Uterus (tissue), 4 donors: ENCODE measurements around the gene SHROOM2. TPM values are rescaled to one million over a fixed set of nuclear protein-coding genes. Genes with fewer than 3 reads are reported as not detected.

ENCODE experiments used
- DNase-seq, 2 donors: peaks; one replicate each; pipeline ENCODE4 v3.0.0-alpha.2; 2019 to 2020
- H3K27ac ChIP-seq, 2 donors: fragments of 200-600 bp; sonication (generic); 1 replicate in 1 of 2; 2 replicates in 1 of 2; pipeline ENCODE4 v1.5.1; 2016 to 2018
- H3K27me3 ChIP-seq, 2 donors: fragments of 200-600 bp; sonication (generic); one replicate each; pipeline ENCODE4 v1.5.1; 2018 to 2019; ENCODE audit warnings: control low read depth in 1 of 2
- H3K36me3 ChIP-seq, 2 donors: fragments of 200-600 bp; sonication (generic); one replicate each; pipeline ENCODE4 v1.5.1; 2019; ENCODE audit warnings: control low read depth in 1 of 2
- H3K4me1 ChIP-seq, 2 donors: fragments of 200-600 bp; sonication (generic); one replicate each; pipeline ENCODE4 v1.5.1; 2018 to 2019; ENCODE audit warnings: control low read depth in 1 of 2
- H3K4me3 ChIP-seq, 2 donors: fragments of 200-600 bp; sonication (generic); 1 replicate in 1 of 2; 2 replicates in 1 of 2; pipeline ENCODE4 v1.5.1; 2018 to 2019; ENCODE audit warnings: mild to moderate bottlenecking in 1 of 2
- H3K9me3 ChIP-seq, 2 donors: fragments of 200-600 bp; sonication (generic); one replicate each; pipeline ENCODE4 v1.5.1; 2019; ENCODE audit warnings: control low read depth in 1 of 2
- POLR2A ChIP-seq, 2 donors: fragments of 450-650 bp; IDR thresholded peaks; one replicate each; pipeline ENCODE4 v1.6.1; 2016; ENCODE audit warnings: antibody characterized with exemption in 2 of 2, mild to moderate bottlenecking in 1 of 2, moderate library complexity in 1 of 2
- intact Hi-C: fragments of 100-400 bp; cut with DNase I; formaldehyde crosslinking; loops from one replicate; pipeline ENCODE4 v1.15.1; 2023; ENCODE audit warnings: low total_unique reads
- total RNA-seq, 4 donors: library from RNA; depleted of rRNA in 3 of 4; stranded (reverse); fragments of >200 nt in 3 of 4; gene quantifications; one replicate each; pipeline versions ENCODE4 v1.1.0 to v1.2.4, GENCODE V29; 2014 to 2023
- TF ChIP-seq, protein P1 (sequence below), 4 experiments: fragments of 200-600 bp in 2 of 4; fragments of 450-650 bp in 2 of 4; sonication (generic) in 2 of 4; IDR thresholded peaks; one replicate each; pipeline ENCODE4 v1.5.1; 2016 to 2019; ENCODE audit warnings: antibody characterized with exemption in 4 of 4, mild to moderate bottlenecking in 2 of 4, moderate library complexity in 1 of 4
- donor health status: DM: yes; HTN: yes; CAD: no.

Gene SHROOM2
- total RNA-seq, 4 donors from 2014 or later = 3.5 to 8.7 (median 4.8) TPM

DNA sequence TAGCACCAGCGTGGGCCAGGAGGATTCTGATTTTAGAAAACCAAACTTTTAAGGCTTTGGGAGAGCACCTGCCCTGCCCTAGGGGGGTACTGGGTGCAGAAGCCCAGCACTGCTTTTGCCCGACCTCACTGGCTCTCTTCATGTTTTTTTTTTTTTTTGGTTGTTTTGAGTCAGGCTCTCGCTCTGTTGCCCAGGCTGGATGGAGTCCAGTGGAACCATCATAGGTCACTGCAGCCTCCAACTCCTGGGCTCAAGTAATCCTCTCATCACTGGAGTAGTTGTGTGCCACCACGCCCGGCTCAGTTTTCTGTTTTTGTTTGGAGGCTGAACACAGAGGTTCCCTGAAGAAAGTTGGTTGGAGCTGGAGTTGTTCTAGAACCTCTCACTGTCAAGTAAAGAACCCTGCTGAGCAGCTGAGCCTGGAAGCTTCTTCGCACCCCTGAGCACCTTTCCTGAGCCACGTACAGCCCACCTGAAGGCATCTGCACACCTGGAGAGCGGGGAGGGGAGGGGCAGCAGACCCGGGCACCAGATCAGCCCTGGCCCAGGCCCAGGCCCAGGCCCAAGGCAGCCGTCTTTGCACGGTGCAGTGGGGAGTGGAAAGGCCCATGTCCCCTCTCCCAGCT, 49.5 kb downstream of the SHROOM2 start:
- TF ChIP-seq POLR2A (IDR thresholded peaks at IDR 0.05) = no peak
- TF ChIP-seq, protein P1, sequence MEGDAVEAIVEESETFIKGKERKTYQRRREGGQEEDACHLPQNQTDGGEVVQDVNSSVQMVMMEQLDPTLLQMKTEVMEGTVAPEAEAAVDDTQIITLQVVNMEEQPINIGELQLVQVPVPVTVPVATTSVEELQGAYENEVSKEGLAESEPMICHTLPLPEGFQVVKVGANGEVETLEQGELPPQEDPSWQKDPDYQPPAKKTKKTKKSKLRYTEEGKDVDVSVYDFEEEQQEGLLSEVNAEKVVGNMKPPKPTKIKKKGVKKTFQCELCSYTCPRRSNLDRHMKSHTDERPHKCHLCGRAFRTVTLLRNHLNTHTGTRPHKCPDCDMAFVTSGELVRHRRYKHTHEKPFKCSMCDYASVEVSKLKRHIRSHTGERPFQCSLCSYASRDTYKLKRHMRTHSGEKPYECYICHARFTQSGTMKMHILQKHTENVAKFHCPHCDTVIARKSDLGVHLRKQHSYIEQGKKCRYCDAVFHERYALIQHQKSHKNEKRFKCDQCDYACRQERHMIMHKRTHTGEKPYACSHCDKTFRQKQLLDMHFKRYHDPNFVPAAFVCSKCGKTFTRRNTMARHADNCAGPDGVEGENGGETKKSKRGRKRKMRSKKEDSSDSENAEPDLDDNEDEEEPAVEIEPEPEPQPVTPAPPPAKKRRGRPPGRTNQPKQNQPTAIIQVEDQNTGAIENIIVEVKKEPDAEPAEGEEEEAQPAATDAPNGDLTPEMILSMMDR (IDR thresholded peaks at IDR 0.05) = no peak
- H3K36me3 ChIP-seq = no peaks in the 10 kb centered on the region
- intact Hi-C loops = no loop called here
- H3K27me3 ChIP-seq = no peaks in the 10 kb centered on the region
- H3K27ac ChIP-seq = no peak overlapping the region
- H3K4me3 ChIP-seq = no peak overlapping the region
- no peaks in the 10 kb centered on the region for H3K4me1 ChIP-seq
- no peaks in the 10 kb centered on the region for H3K9me3 ChIP-seq
- no peak for DNase-seq

DNA sequence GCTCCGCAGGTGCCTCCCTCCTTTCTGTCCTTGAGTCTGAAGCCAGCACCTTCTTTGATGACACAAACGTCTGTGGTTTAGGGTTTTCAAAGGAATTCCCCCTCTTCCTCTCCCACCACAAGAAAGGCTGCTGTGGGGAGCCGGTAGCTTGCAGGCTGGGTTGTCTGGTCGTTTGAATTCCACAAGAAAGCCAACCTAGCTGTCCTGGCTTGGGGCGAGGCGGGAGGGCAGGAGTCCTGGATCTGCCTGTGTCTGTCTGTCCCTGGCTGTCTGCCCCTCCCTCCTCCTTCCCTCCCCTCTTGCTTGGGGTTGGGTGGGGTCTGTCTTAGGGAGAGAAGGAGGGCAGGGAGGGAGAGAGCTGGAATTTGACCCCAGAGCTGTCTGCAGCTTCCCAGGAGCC, 56.3 kb downstream of the SHROOM2 start:
- DNase-seq = no peak
- H3K27ac ChIP-seq = no peak overlapping the region
- intact Hi-C loops = no loop called here
- no peaks in the 10 kb centered on the region for H3K9me3 ChIP-seq
- H3K36me3 ChIP-seq = no peaks in the 10 kb centered on the region
- no peaks in the 10 kb centered on the region for H3K4me1 ChIP-seq
- TF ChIP-seq POLR2A (IDR thresholded peaks at IDR 0.05) = no peak
- TF ChIP-seq, protein P1 (IDR thresholded peaks at IDR 0.05) = no peak
- no peaks in the 10 kb centered on the region for H3K27me3 ChIP-seq
- H3K4me3 ChIP-seq = no peak overlapping the region

DNA sequence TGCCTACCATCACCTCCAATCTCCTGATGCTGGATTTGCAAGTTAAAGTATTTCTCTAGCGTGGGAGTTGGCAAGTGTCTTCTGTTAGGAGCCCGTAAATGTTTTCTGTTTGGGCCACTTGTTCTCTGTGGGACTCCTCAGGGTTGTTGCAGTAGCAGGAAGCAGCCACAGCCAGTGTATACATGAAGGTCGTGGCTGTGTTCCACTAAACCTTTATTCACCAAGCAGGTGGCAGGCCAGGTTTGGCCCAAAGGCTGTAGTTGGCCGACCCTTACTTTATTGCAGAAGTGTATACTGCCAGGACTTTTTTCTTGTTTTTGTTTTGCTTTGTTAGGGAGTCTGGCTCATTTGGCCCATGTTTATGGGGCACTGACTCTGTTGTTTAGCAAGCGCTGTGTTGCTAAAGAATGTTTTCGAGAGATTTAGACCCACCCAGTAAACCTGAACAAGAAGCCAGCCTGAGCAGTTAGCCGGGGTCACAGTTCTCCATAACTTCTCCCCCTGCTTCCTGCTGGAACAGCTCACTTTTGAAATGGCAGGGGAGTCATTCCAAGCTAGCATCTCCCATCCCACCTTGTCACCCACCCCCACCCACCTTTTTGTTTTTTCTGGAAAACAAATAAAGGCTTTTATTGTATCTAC, 58.8 kb downstream of the SHROOM2 start:
- Histone ChIP-seq H3K36me3 (no peaks in the 10 kb centered on the region), H3K4me3 (no peak overlapping the region), H3K27ac (no peak overlapping the region), H3K27me3 (no peaks in the 10 kb centered on the region), H3K9me3 (no peaks in the 10 kb centered on the region), H3K4me1 (no peaks in the 10 kb centered on the region)
- no peak for DNase-seq
- intact Hi-C loops = no loop called here
- no peak for TF ChIP-seq POLR2A (IDR thresholded peaks at IDR 0.05)
- TF ChIP-seq, protein P1 (IDR thresholded peaks at IDR 0.05) = no peak

DNA sequence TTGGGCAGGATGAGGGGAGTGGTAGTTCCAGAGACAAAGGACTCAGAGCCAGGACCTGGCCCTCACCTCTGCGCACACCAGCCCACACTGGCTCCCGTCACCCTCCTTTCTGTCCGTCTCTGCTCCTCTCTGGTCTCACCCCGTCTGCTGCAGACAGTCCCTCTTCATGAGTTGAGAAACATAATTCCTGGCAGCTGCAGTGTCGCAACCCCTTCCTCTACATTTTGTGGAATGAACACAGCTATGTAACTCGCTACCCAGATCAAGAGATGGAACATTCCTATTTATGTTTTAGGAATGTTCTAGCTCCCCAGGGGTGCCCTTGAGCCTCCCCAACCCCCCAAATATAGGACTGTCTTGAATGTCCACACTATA, 59.3 kb downstream of the SHROOM2 start:
- Histone ChIP-seq H3K27me3 (no peaks in the 10 kb centered on the region), H3K27ac (no peak overlapping the region), H3K4me3 (no peak overlapping the region), H3K4me1 (no peaks in the 10 kb centered on the region), H3K36me3 (no peaks in the 10 kb centered on the region), H3K9me3 (no peaks in the 10 kb centered on the region)
- TF ChIP-seq POLR2A (IDR thresholded peaks at IDR 0.05) = no peak
- TF ChIP-seq, protein P1 (IDR thresholded peaks at IDR 0.05) = no peak
- intact Hi-C loops = no loop called here
- DNase-seq = no peak

DNA sequence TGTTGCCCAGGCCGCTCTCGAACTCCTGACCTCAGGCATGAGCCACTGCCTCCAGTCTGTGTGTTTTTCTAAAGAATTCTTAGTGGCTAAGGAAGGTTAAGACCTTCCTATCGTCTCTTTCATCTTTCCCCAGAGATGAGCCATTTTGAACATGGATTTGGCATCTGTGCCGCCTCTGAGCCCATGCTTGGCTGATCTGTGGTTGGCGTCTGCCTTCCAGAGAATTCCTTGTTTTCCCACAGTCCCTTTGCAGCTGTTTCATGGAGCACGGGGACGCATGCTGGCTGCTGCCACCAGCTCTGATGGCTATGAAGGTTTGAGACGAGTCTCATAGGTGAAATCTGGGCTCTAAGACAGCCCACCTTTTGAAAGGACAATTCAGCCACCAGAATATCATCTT, 60.4 kb downstream of the SHROOM2 start:
- Histone ChIP-seq H3K9me3 (no peaks in the 10 kb centered on the region), H3K4me1 (no peaks in the 10 kb centered on the region), H3K36me3 (no peaks in the 10 kb centered on the region), H3K4me3 (no peak overlapping the region), H3K27me3 (no peaks in the 10 kb centered on the region), H3K27ac (no peak overlapping the region)
- intact Hi-C loops = no loop called here
- DNase-seq = no peak
- TF ChIP-seq, protein P1 (IDR thresholded peaks at IDR 0.05) = no peak
- no peak for TF ChIP-seq POLR2A (IDR thresholded peaks at IDR 0.05)
